C4-2B (cell line): ENCODE data around the gene PRKG2.

ENCODE experiments used
- H3K27ac ChIP-seq: fragments of 450-650 bp; 2 replicates; pipeline ENCODE4 v1.5.1; 2017
- ZFX ChIP-seq: fragments of 450-650 bp; IDR thresholded peaks from 2 replicates; pipeline ENCODE4 v1.6.1; 2017
- TF ChIP-seq, protein P1 (sequence below): fragments of 450-650 bp; conservative IDR thresholded peaks from 2 replicates; pipeline ENCODE4 v1.5.1; 2017; ENCODE audit warnings: mild to moderate bottlenecking

Gene PRKG2

DNA sequence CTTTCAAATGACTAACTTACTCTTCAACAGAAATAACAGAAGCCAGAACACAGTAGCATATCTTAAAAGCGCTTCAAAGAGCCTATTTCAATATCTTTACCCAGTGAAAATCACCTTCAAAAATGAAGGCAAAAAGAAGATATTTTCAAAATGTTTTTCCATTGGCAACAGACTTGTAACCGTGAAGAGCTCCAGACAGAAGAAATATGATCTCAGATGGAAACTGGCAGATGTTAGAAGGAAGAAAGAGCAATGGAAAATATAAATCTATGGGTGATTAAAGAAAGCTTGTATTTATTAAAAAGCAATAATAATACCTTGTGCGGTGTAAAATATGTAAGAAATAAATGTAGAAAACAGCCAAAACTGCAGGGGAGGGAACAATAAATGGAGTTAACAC is 35.7 kb downstream of the PRKG2 start:
- H3K27ac ChIP-seq, result no peak overlapping the region
- TF ChIP-seq, protein P1, sequence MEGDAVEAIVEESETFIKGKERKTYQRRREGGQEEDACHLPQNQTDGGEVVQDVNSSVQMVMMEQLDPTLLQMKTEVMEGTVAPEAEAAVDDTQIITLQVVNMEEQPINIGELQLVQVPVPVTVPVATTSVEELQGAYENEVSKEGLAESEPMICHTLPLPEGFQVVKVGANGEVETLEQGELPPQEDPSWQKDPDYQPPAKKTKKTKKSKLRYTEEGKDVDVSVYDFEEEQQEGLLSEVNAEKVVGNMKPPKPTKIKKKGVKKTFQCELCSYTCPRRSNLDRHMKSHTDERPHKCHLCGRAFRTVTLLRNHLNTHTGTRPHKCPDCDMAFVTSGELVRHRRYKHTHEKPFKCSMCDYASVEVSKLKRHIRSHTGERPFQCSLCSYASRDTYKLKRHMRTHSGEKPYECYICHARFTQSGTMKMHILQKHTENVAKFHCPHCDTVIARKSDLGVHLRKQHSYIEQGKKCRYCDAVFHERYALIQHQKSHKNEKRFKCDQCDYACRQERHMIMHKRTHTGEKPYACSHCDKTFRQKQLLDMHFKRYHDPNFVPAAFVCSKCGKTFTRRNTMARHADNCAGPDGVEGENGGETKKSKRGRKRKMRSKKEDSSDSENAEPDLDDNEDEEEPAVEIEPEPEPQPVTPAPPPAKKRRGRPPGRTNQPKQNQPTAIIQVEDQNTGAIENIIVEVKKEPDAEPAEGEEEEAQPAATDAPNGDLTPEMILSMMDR, result no peak
- no peak for TF ChIP-seq ZFX

DNA sequence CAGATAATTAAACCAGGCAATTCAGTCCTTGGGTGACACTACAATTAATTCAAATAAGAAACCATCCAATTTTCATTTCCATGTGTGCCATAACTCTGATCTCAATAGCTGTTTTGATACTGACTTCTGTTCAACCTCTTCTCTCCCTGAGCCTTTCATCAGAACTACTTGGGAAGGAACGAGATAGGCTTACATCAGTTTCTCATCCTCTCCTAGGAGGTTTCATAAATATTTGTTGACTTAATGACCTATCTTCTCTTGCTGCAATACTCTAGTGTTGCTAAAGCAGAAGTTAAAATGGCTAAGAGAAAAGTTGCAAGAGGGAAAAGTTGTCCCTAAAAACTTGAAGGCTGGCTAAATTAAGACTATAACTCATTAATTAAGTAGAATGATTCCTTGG is 41.8 kb downstream of the PRKG2 start:
- no peak for TF ChIP-seq ZFX
- TF ChIP-seq, protein P1, result no peak
- no peak overlapping the region for H3K27ac ChIP-seq

DNA sequence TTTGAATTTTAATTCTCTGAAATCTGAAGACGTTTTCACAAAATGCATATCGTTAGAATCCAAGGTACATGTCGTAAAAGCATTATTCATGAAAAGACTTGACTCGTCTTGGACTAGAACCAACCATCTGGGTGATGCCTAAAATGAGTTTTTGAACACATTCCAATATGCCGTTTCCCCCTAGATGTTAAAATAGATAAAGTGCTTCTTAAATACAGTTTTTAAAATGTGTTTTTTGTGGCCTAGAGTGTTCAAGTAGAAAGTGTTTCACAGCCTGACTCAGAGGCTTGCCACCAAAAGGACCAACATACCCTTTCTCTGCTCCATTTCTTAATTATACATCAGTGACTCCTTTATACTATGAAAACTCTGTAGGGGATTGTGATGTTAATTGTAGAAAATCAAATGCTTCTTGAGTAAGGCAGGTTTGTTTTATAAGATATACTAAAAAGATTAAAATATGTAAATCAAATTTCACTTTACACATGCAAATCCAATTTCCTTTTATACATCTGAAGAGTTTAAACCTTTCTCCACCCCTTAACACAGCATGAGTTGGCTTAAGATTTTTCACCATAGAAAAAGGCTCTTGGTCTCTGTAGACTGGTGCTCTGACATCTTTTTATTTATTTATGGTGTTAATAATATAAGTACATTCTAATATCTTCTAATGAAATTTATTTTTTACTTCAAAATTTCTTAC is 48.4 kb downstream of the PRKG2 start:
- TF ChIP-seq, protein P1, result no peak
- no peak for TF ChIP-seq ZFX
- H3K27ac ChIP-seq, result no peak overlapping the region

DNA sequence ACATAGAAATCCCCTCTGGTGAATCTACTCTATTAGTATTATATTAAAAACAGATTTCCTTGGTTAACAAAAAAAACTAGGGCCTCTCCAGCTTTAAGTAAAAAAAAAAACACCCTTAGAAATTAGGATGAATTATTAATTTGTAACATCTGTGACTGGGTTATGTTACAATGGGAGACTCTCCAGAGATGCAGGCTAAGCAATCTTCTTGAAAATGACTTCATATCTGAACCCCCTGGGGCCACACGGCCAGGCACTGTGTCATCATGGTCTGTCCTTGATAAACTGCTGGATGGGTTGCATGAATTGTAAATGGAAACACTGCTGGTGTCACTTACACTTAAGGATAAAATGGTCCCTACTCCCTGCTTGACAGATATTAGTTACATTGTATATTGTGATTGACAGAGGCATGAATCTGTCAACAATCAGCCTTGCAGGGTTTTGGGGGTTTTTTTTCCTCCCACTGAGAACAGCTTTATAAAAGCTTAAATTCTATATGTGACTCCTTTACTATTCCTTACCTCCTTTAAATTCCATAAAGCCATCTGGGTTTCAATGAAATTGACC is 49.1 kb downstream of the PRKG2 start:
- no peak overlapping the region for H3K27ac ChIP-seq
- TF ChIP-seq, protein P1, result no peak
- TF ChIP-seq ZFX, result no peak

DNA sequence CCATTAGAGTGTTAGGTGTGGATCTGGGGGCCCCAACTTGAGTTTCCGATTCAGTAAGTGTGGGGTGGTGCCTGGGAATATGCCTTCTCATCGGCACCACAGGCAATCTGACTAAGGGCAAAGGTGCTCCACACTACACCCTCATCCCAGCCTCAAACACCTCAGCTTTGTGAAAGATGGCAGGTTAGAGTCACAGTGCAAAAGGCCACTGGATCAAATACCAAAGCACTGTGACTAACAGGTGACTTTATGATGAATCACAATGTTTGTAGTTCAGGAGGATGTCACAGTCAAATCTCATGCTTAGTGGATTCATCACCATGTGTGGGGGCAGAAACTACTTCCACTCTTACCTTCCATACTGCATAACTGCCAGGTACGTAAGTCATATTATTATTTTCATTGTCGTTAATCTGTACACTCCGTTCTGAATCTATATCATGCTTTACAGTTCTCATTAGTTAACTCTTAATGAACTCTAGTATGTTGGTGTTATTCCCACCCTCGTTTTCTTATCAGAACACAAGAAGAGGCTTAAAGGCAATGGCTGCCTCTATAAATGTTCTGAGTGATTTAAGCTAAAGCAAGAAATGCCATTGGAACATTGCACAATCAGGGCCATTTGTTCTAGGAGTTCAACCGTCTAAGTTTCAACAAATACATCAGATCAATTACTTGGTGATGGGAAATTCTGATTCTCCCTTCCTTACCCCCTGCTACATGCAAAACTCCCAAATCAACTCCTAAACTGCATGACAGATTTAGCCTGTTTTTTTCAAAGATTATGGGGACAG is 50.2 kb downstream of the PRKG2 start:
- no peak overlapping the region for H3K27ac ChIP-seq
- TF ChIP-seq, protein P1, result no peak
- no peak for TF ChIP-seq ZFX

DNA sequence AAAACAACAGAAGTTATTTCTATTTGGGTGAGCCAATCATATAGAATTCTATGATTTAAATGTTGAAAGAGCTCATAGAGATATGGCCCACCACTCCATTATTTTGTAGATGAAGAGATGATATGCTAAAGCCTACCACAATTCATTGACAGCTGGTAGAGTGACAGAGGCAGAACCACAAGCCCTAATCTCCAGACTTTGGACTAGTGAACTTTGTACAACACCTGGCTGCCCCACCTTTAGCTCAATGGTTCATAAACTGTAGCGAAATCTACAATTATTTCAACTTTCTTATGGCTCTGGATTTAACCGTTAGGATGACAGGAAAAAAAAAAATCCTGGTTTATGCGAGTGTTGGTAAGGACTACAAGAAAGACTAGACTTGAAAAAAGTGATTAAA is 50.9 kb downstream of the PRKG2 start:
- no peak overlapping the region for H3K27ac ChIP-seq
- no peak for TF ChIP-seq ZFX
- TF ChIP-seq, protein P1, result no peak
